ENCODE results near the gene TBCEL. TPM values are rescaled to one million over a fixed set of nuclear protein-coding genes. Genes with fewer than 3 reads are reported as not detected.

TBCEL gene
- total and polyA plus RNA-seq, 4 donors: 6.7 to 41.3 (median 17.4) TPM

GRCh38 chr11:121089566-121089965 lies 65.7 kb downstream of the TBCEL start:
- Histone ChIP-seq H3K4me3 (ENCODE audit: low read depth in 1 of 3, low read length in 3 of 3) (no peak overlapping the region), H3K36me3 (ENCODE audit: control insufficient read depth in 4 of 4, insufficient read depth in 3 of 4, low read depth in 1 of 4, low read length in 3 of 4) (peaks cover 0 to 12% (median 3%) of the 10 kb centered on the region in 4 donors), H3K4me1 (ENCODE audit: control insufficient read depth in 4 of 4, insufficient read depth in 4 of 4, low read length in 3 of 4) (peaks cover 2 to 47% (median 35%) of the 10 kb centered on the region in 4 donors), H3K9me3 (ENCODE audit: control insufficient read depth in 4 of 4, low read length in 3 of 4) (no peaks in the 10 kb centered on the region), H3K27me3 (ENCODE audit: control insufficient read depth in 4 of 4, insufficient read depth in 4 of 4, low read length in 3 of 4) (no peaks in the 10 kb centered on the region), H3K9ac (ENCODE audit: low read depth in 1 of 2, low read length in 2 of 2) (no peak overlapping the region), H3K27ac (ENCODE audit: low read depth in 1 of 2, low read length in 2 of 2) (peak overlapping the region; percentile 17 to 25)
- DNase-seq (ENCODE audit: low spot score): no peak
- WGBS: 68% methylated on average over 1 of the region's 1 CpG
- TF ChIP-seq EGR1 (IDR thresholded peaks at IDR 0.05; ENCODE audit: low read depth in 2 of 2) (no peak), ATF3 (IDR thresholded peaks at IDR 0.05) (no peak), YY1 (IDR thresholded peaks at IDR 0.05) (peak; percentile 53), TAF1 (conservative IDR thresholded peaks at IDR 0.05) (no peak), NR2F2 (IDR thresholded peaks at IDR 0.05) (no peak), HNF4G (IDR thresholded peaks at IDR 0.05) (no peak), SP1 (IDR thresholded peaks at IDR 0.05) (peak; percentile 24), HNF4A (conservative IDR thresholded peaks at IDR 0.05) (peak; percentile 44 to 47), RXRA (IDR thresholded peaks at IDR 0.05) (peak in 1 of 2 donors; percentile 49), MAX (IDR thresholded peaks at IDR 0.05) (peak; percentile 21), RAD21 (IDR thresholded peaks at IDR 0.05) (peak in 1 of 2 donors; percentile 4), FOXA2 (IDR thresholded peaks at IDR 0.05) (peak; percentile 72), FOXA1 (IDR thresholded peaks at IDR 0.05) (peak; percentile 28)
- TF ChIP-seq, protein P1, sequence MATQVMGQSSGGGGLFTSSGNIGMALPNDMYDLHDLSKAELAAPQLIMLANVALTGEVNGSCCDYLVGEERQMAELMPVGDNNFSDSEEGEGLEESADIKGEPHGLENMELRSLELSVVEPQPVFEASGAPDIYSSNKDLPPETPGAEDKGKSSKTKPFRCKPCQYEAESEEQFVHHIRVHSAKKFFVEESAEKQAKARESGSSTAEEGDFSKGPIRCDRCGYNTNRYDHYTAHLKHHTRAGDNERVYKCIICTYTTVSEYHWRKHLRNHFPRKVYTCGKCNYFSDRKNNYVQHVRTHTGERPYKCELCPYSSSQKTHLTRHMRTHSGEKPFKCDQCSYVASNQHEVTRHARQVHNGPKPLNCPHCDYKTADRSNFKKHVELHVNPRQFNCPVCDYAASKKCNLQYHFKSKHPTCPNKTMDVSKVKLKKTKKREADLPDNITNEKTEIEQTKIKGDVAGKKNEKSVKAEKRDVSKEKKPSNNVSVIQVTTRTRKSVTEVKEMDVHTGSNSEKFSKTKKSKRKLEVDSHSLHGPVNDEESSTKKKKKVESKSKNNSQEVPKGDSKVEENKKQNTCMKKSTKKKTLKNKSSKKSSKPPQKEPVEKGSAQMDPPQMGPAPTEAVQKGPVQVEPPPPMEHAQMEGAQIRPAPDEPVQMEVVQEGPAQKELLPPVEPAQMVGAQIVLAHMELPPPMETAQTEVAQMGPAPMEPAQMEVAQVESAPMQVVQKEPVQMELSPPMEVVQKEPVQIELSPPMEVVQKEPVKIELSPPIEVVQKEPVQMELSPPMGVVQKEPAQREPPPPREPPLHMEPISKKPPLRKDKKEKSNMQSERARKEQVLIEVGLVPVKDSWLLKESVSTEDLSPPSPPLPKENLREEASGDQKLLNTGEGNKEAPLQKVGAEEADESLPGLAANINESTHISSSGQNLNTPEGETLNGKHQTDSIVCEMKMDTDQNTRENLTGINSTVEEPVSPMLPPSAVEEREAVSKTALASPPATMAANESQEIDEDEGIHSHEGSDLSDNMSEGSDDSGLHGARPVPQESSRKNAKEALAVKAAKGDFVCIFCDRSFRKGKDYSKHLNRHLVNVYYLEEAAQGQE (IDR thresholded peaks at IDR 0.05): no peak

GRCh38 chr11:121090145-121090721 lies 66.3 kb downstream of the TBCEL start:
- 83% methylated on average over 5 of the region's 5 CpGs for whole genome bisulfite sequencing
- DNase-seq (ENCODE audit: low spot score): no peak
- no peak overlapping the region for H3K4me3 ChIP-seq (ENCODE audit: low read depth in 1 of 3, low read length in 3 of 3)
- H3K4me1 ChIP-seq (ENCODE audit: control insufficient read depth in 4 of 4, insufficient read depth in 4 of 4, low read length in 3 of 4): peaks cover 2 to 47% (median 35%) of the 10 kb centered on the region in 4 donors
- H3K9me3 ChIP-seq (ENCODE audit: control insufficient read depth in 4 of 4, low read length in 3 of 4): no peaks in the 10 kb centered on the region
- H3K36me3 ChIP-seq (ENCODE audit: control insufficient read depth in 4 of 4, insufficient read depth in 3 of 4, low read depth in 1 of 4, low read length in 3 of 4): peaks cover 0 to 12% (median 3%) of the 10 kb centered on the region in 4 donors
- H3K27ac ChIP-seq (ENCODE audit: low read depth in 1 of 2, low read length in 2 of 2): peak overlapping the region; percentile 17 to 25
- no peaks in the 10 kb centered on the region for H3K27me3 ChIP-seq (ENCODE audit: control insufficient read depth in 4 of 4, insufficient read depth in 4 of 4, low read length in 3 of 4)
- H3K9ac ChIP-seq (ENCODE audit: low read depth in 1 of 2, low read length in 2 of 2): no peak overlapping the region
- TF ChIP-seq HNF4A (conservative IDR thresholded peaks at IDR 0.05): peak in 1 of 2 donors; percentile 23
- TF ChIP-seq FOXA1 (IDR thresholded peaks at IDR 0.05): no peak

- peaks cover 0 to 36% (median 29%) of the 10 kb centered on the region in 4 donors for H3K4me1 ChIP-seq (ENCODE audit: control insufficient read depth in 4 of 4, insufficient read depth in 4 of 4, low read length in 3 of 4)
- peak overlapping the region; percentile 73 to 88 for H3K27ac ChIP-seq (ENCODE audit: low read depth in 1 of 2, low read length in 2 of 2)
- 21% methylated on average over 3 of the region's 3 CpGs for WGBS
- no peaks in the 10 kb centered on the region for H3K9me3 ChIP-seq (ENCODE audit: control insufficient read depth in 4 of 4, low read length in 3 of 4)
- H3K27me3 ChIP-seq (ENCODE audit: control insufficient read depth in 4 of 4, insufficient read depth in 4 of 4, low read length in 3 of 4): no peaks in the 10 kb centered on the region
- no peak for DNase-seq (ENCODE audit: low spot score)
- no peak overlapping the region for H3K9ac ChIP-seq (ENCODE audit: low read depth in 1 of 2, low read length in 2 of 2)
- no peak overlapping the region for H3K4me3 ChIP-seq (ENCODE audit: low read depth in 1 of 3, low read length in 3 of 3)
- H3K36me3 ChIP-seq (ENCODE audit: control insufficient read depth in 4 of 4, insufficient read depth in 3 of 4, low read depth in 1 of 4, low read length in 3 of 4): peaks cover 0 to 12% (median 3%) of the 10 kb centered on the region in 4 donors
- TF ChIP-seq SP1 (IDR thresholded peaks at IDR 0.05): peak; percentile 96
- TF ChIP-seq RAD21 (IDR thresholded peaks at IDR 0.05): peak; percentile 46 to 59
- peak; percentile 43 to 57 for TF ChIP-seq JUND (IDR thresholded peaks at IDR 0.05)
- peak; percentile 84 for TF ChIP-seq MAX (IDR thresholded peaks at IDR 0.05)
- TF ChIP-seq RXRA (IDR thresholded peaks at IDR 0.05): peak; percentile 86 to 88
- peak; percentile 39 for TF ChIP-seq ATF3 (IDR thresholded peaks at IDR 0.05)
- peak; percentile 49 for TF ChIP-seq TAF1 (conservative IDR thresholded peaks at IDR 0.05)
- peak; percentile 96 for TF ChIP-seq YY1 (IDR thresholded peaks at IDR 0.05)
- TF ChIP-seq HNF4G (IDR thresholded peaks at IDR 0.05): peak; percentile 84
- TF ChIP-seq NR2F2 (IDR thresholded peaks at IDR 0.05): peak; percentile 40
- TF ChIP-seq, protein P2, sequence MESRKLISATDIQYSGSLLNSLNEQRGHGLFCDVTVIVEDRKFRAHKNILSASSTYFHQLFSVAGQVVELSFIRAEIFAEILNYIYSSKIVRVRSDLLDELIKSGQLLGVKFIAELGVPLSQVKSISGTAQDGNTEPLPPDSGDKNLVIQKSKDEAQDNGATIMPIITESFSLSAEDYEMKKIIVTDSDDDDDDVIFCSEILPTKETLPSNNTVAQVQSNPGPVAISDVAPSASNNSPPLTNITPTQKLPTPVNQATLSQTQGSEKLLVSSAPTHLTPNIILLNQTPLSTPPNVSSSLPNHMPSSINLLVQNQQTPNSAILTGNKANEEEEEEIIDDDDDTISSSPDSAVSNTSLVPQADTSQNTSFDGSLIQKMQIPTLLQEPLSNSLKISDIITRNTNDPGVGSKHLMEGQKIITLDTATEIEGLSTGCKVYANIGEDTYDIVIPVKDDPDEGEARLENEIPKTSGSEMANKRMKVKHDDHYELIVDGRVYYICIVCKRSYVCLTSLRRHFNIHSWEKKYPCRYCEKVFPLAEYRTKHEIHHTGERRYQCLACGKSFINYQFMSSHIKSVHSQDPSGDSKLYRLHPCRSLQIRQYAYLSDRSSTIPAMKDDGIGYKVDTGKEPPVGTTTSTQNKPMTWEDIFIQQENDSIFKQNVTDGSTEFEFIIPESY (IDR thresholded peaks at IDR 0.05): peak; percentile 92
- TF ChIP-seq CTCF (IDR thresholded peaks at IDR 0.05; ENCODE audit: low read depth, low read length, missing input control): no peak
- TF ChIP-seq HNF4A (conservative IDR thresholded peaks at IDR 0.05): peak; percentile 96 to 97
Observed at GRCh38 chr11:121091492-121092152, 67.7 kb downstream of the TBCEL start.

Measured in liver (tissue), 9 donors.